GM21529 (cell line): ENCODE results near the gene SGPP1.
"Not testable (repeated sequence)": the region's sequence is repeated elsewhere in the genome, so short reads cannot be mapped to it uniquely, and the experiment has no call there.

Source experiments
- ATAC-seq: cut with Tn5 transposase; IDR thresholded peaks from one replicate; pipeline ENCODE4 v1.9.1; 2021; ENCODE audit not compliant: unreplicated experiment

SGPP1 gene

GRCh38 chr14:63641473-63642228 is 86.2 kb downstream of the SGPP1 start, which contains the start of gene WDR89:
Gene WDR89 (minus strand): TSS chr14:63641871. CDS start chr14:63599942, 41,929 bp downstream.
- peak; percentile 83 for ATAC-seq

GRCh38 chr14:63638493-63638892 is 89.4 kb downstream of the SGPP1 start:
- ATAC-seq = no peak

GRCh38 chr14:63636094-63636635 is 91.7 kb downstream of the SGPP1 start:
- not testable (repeated sequence) for ATAC-seq
